HG02852 (cell line): ENCODE results near the gene LIMCH1.
"Not testable (repeated sequence)": the region's sequence is repeated elsewhere in the genome, so short reads cannot be mapped to it uniquely, and the experiment has no call there.

Source experiments
- ATAC-seq: cut with Tn5 transposase; IDR thresholded peaks from one replicate; pipeline ENCODE4 v1.9.1; 2021; ENCODE audit warnings: mild to moderate bottlenecking, moderate library complexity; ENCODE audit not compliant: unreplicated experiment

The LIMCH1 gene

DNA sequence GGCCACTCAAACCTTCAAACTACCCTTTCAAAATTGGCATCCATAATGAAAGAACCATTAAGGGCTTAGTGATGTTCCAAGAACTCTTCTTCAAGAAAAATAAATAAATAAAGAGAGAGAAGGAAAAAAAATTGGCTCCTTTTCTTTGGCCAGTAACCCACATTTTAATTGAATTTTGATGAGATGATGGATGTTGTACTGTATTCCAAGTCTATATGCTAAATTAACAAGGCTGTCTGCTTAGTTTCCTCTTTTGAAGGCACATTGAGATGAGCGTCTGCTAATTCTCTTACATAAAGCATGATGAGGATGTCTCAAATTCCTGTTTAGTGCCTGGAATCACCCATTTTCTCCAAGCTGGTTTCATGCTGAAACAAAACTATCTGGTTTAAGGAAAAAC is 177.2 kb downstream of the LIMCH1 start:
- ATAC-seq = no peak

DNA sequence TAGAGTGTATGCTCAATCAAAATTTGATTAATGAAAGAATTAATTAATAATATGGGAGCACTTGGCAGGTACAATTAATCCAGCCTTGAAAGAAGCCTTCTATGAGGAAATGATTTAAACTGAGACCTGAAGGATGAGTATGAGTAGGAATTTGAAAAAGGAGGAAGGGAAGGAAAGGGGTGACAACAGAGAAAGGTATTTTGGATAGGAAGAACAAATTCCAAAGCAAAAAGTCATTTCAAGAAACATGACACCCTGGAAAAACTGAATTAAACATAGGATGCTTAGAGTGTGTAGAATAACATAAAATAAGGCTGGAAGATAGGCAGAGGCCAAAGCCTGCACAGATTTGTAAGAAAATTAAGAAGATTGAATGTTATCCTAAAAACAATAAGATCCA is 180.9 kb downstream of the LIMCH1 start:
- no peak for ATAC-seq

GRCh38 chr4:41719417-41719816 is 181.5 kb downstream of the LIMCH1 start:
- no peak for ATAC-seq

DNA sequence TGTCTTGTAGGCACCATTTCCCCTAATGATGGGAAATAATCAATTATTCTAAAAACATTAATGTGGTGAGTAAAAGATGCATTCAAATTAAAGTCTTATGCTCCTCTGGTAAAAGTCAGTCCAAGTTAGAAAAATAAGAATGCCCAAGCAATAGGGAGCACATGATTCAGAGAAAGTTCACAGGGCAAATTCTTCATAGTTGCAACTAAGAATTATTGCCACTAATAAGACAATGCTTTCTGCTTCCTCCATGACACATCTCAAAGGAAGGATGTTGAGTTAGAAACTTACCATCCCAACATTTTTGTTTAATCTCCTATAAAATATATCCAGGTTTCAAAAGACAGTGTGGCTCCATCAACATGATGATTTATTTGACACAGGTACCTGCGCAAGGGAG is 184.2 kb downstream of the LIMCH1 start:
- ATAC-seq = no peak

DNA sequence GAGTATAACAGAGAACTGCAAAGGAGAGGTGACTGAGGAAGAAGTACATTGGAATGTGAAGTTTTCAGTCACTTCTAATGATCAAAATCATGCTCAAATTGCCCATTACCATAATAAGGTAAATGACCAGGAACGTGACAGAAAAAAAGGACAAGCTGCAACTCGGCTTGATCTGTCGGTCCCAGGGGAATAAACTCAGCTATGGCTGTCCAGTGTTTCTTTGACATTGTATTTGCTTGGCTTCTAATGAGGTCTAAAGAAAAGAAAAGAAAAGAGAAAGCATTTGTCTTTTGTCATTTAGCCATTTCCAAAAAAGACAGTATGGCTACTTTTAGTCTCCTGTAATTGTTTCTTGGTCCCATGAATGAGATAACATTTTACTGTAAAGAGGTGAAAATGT is 185.3 kb downstream of the LIMCH1 start:
- no peak for ATAC-seq

DNA sequence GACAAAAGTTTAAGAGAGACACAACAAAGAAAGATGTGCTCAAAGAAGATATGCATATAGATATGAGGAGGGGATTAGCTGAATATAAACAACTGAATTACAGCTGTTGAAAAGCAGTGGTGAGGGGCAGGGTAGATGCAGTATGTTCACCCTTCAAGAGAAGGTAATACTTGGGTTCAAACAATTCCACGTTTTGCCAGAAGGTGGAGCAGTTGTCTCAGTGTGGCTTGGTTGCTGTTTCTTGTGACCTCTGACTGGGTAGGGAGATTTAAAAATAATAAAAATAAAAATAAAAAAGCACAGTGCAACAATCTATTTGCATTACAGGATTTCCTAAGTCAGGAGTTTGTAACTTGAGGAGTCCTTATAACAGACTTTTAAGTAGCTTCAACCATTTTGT is 187.3 kb downstream of the LIMCH1 start:
- ATAC-seq = no peak

DNA sequence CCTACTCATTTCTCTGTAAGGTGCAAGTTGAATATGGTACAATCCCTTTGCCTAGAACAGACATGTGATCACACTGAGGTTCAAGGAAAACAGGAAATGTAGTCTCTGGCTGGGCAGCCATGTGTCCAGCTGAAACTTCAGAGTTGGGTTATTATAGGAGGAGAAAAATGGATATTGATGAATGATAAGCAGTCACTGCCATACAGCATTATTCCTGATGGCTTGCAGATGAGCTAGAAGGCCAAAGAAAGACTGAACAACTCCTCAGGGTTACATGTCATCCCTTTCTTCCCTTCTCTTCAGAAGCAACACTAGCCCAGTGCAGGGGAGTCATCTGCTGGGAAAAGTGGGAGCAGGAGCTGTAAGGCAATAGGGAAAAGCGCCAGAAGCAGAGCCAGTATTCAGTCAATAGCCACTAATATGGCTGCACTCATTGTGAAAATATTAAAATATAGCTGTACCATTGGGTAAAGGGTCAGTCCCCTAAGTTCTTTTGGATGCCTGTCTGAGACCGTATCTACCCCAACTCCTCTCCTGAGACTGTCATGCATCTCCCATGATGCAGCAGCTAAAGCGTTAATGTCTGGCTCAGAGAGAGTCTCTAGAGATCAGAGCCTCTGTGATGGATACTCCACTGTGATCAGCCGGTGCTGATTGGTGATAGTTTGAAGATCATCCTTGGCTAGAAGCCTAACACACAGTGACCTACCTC is 190.1 kb downstream of the LIMCH1 start:
- ATAC-seq = no peak

DNA sequence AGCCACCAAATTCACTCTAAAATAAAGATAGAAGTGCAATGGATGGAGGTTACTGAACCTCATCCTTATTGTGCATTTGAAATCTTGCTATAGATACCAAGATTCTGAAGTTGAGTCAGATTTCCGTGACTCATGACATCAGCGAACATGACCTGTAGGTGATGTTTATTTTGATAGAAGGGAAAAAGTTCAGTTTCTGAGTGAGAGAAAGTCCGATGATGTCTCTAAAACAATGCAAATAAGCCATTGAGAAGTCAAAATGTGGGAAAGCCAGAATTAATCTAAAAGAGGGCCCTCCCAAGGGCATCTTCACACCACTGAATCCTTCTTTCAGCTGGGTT is 190.6 kb downstream of the LIMCH1 start:
- ATAC-seq = no peak

GRCh38 chr4:41731569-41732126 is 193.7 kb downstream of the LIMCH1 start:
- no peak for ATAC-seq

DNA sequence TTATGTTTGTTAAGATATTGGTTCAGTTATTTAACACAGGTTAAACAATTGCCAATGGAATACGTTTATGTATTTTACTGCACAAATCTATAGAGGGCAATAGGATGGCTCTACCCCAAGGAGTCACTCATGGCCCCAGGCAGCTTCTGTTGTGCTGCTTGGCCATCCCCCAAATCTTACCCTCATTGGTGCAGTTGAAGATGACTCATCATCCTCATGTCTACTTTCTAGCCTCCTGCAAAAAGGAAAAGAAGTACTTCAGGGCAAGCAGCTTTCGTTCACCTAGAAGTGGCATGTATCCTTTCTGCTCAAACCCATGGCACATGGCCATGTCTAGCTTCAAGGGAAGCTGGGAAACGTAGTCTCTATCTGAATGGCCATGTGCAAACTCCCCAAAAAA is 196.4 kb downstream of the LIMCH1 start:
- no peak for ATAC-seq

DNA sequence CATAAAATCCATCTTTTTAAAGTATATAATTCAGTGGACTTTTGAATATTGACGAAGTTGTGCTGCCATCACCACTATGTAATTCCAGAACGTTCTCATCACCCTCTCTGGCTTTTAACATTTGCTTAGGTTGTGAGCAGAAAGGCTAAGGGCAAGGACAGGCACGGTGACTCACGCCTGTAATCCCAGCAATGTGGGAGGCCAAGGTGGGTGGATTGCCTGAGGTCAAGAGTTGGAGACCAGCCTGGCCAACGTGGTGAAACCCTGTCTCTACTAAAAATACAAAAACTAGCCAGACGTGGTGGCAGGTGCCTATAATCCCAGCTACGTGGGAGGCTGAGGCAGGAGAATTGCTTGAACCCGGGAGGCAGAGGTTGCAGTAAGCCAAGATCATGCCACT is 199.5 kb downstream of the LIMCH1 start:
- not testable (repeated sequence) for ATAC-seq

- ATAC-seq = no peak
Observed at GRCh38 chr4:41741354-41741753, 203.4 kb downstream of the LIMCH1 start.

DNA sequence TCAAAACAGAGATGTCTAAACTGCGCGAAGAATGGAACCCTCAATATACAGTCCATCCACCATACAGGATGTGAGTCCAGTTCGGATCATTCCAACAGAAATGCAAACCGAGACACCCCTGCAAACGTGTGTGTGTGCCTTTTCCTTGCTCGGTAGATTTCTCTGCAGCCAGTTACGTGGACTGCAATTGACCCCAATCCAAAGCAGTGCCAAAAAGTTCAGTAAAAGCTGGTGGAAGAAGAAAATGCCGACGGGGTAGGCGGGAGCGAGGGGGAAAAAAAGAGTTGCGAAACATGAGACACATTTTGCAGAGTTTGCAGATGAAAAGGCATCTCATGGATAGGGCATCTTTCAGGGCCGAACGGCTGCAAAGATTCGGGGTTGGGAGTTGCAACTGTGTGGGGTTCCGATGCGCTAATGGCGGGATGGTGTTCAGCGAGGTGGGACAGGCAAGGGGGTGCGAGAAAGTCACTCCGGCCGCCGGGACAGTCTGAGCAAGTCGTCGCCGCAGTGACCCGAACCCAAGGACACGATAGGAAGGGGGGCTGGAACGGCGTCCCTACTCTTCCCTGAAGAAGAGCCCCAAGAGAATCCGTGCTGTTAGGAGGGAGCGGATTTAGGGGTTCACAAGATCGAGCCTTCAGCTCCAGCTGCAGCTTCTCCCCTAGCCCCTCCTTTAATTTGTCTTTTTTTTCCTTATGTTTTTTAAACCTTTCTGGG is 206.8 kb downstream of the LIMCH1 start:
- no peak for ATAC-seq

DNA sequence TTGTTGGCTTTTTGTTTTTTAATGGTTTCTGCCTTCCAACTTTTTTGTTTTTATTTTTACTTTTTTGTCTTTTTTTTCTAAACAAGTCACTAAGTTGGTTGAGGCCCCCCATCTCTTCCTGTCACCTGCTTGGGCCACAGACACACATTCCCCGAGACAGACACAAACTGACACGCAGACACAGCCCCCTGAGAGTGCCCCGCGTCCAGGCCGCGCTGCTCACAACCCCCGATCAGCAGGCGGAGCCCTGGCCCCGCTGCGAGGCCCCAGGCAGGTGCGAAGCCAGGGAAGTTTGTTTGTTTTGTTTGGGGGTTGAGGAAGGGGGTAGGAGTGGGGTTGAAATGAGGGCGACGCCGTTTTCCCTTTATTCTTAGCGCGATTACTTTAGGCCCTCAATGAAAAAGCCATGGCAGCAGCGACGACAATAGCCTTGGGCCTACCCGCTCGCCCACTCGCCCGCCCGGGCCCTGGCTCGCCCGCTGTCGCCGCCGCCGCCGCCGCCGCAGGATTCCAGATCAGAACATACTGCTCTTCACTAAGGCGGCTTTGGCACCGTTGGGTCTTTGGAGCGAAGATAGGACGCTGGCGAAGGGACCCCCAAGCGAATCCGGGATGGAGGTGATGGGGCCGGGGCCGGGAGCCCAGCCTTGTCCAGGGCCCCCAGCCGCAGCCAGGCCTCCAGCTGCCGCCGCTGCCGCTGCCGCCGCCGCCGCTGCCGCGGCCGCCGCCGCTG is 207.5 kb downstream of the LIMCH1 start:
- no peak for ATAC-seq

GRCh38 chr4:41746025-41746439 is 208.1 kb downstream of the LIMCH1 start:
- ATAC-seq = no peak

GRCh38 chr4:41746440-41747229 is 208.7 kb downstream of the LIMCH1 start:
- ATAC-seq = no peak

DNA sequence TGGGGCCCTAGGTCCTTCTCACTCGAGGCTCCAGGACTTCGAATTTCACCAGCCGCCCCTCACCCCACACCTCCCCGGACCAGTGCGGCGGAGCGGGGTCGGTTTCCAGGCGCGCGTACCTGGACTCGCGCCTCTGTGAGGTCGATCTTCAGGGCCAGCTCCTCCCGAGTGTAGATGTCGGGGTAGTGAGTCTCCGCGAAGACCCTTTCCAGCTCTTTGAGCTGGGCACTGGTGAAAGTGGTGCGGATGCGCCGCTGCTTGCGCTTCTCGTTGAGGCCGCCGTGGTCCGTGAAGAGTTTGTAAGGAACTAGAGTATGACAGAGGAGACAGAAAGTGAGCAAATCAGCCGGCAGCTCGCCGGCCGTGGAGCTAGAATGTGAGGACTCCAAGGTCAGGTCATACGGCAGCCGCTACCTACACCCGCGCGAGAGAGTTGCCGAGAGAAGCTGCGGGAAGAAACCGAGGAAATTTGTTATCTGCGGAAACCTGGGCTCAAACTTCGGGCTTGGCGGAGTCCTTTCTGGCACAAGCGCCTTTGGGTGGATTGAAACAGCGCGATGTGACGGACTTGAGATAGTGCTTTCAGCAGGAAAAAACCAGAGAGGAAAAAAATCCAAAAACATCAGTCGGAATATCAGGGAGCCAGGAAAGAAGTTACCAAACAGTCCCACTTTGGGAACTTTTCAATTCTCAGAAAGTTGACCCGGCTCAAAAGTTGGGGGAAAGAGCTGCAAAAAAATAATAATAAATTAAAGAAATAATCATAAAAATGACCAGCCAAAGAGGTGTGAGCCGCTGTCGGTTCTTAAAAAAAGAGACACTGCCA is 209.5 kb downstream of the LIMCH1 start:
- ATAC-seq = no peak

- no peak for ATAC-seq
Observed at GRCh38 chr4:41748074-41748570, 210.2 kb downstream of the LIMCH1 start.

GRCh38 chr4:41748571-41749475 is 210.9 kb downstream of the LIMCH1 start, which contains the start of gene PHOX2B:
PHOX2B (minus strand) TSS chr4:41748725; CDS start chr4:41748610, 115 bp downstream.
- no peak for ATAC-seq
